ENCODE data around the gene PRSS57. TPM values are rescaled to one million over a fixed set of nuclear protein-coding genes. Genes with fewer than 3 reads are reported as not detected.

PRSS57 gene
- total and polyA plus RNA-seq, 2 donors (not counting 1 experiment from before 2014, with no cell fraction given), result not detected

GRCh38 chr19:680287-681028 is 14.8 kb downstream of the PRSS57 start:
- H3K4me3 ChIP-seq (ENCODE audit: control extremely low read depth in 1 of 5, extremely low read depth in 1 of 5, insufficient read depth in 1 of 5, low read depth in 2 of 5, low read length in 4 of 5), result peak overlapping the region; percentile 53 to 91 (median 60)
- peak; percentile 99 for DNase-seq
- peaks cover 0 to 27% (median 0%) of the 10 kb centered on the region in 3 donors for H3K9me3 ChIP-seq (ENCODE audit: control extremely low read depth in 1 of 3, control insufficient read depth in 2 of 3, insufficient read depth in 1 of 3, low read length in 2 of 3)
- peak overlapping the region; percentile 75 for H3K9ac ChIP-seq (ENCODE audit: low read length)
- ChIA-PET POLR2A (interaction anchor here (0.5 to 1.1 kb wide), 6 partner anchors 17 to 665 kb away, joined by 3 to 8 read pairs (median 5); partner anchors contain the start of genes BSG and RNF126), CTCF (interaction anchor here (1.1 to 2.2 kb wide), 2 partner anchors 17 to 96 kb away, joined by 5 to 8 read pairs; partner anchors contain the start of gene RNF126)
- H3K36me3 ChIP-seq (replicated peaks in 1 of 2; ENCODE audit: control extremely low read depth in 1 of 2, control insufficient read depth in 1 of 2, extremely low read depth in 1 of 2, insufficient read depth in 2 of 2, low read length in 1 of 2), result no peaks in the 10 kb centered on the region
- intact Hi-C loops (cut with micrococcal nuclease), result loop anchor here (1.0 kb wide), 3 partner anchors 17 to 108 kb away; partner anchors contain the start of genes BSG, POLRMT and RNF126
- Mint-ChIP-seq H3K9me3 (ENCODE audit: insufficient read depth) (no peaks in the 10 kb centered on the region), H3K27ac (peak overlapping the region; percentile 98), H3K4me3 (peak overlapping the region; percentile 96), H3K4me1 (peaks cover 9% of the 10 kb centered on the region), H3K27me3 (peaks cover 1% of the 10 kb centered on the region)
- H2AFZ ChIP-seq (ENCODE audit: insufficient read depth, low read depth, low read length, poor library complexity, severe bottlenecking), result peak overlapping the region; percentile 92
- WGBS (ENCODE audit: insufficient coverage), result under 1% methylated on average over 65 of the region's 70 CpGs
- H3K27ac ChIP-seq (ENCODE audit: low read length in 2 of 2), result peak overlapping the region; percentile 81 to 89
- TF ChIP-seq EZH2 (IDR thresholded peaks at IDR 0.05; ENCODE audit: borderline replicate concordance, insufficient read depth, low read depth, low read length, poor library complexity, severe bottlenecking), result no peak
- TF ChIP-seq, protein P1, sequence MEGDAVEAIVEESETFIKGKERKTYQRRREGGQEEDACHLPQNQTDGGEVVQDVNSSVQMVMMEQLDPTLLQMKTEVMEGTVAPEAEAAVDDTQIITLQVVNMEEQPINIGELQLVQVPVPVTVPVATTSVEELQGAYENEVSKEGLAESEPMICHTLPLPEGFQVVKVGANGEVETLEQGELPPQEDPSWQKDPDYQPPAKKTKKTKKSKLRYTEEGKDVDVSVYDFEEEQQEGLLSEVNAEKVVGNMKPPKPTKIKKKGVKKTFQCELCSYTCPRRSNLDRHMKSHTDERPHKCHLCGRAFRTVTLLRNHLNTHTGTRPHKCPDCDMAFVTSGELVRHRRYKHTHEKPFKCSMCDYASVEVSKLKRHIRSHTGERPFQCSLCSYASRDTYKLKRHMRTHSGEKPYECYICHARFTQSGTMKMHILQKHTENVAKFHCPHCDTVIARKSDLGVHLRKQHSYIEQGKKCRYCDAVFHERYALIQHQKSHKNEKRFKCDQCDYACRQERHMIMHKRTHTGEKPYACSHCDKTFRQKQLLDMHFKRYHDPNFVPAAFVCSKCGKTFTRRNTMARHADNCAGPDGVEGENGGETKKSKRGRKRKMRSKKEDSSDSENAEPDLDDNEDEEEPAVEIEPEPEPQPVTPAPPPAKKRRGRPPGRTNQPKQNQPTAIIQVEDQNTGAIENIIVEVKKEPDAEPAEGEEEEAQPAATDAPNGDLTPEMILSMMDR (IDR thresholded peaks at IDR 0.05), result peak; percentile 56
- H4K20me1 ChIP-seq (ENCODE audit: control insufficient read depth, insufficient read depth, low read length, poor library complexity, severe bottlenecking), result peaks cover 19% of the 10 kb centered on the region
- H3K79me2 ChIP-seq (ENCODE audit: control insufficient read depth, insufficient read depth, low read length), result no peaks in the 10 kb centered on the region
- peaks cover 11 to 26% of the 10 kb centered on the region in 2 donors for H3K4me1 ChIP-seq (ENCODE audit: control insufficient read depth in 2 of 2, insufficient read depth in 2 of 2, low read length in 2 of 2)
- peak overlapping the region; percentile 98 for H3K4me2 ChIP-seq (replicated peaks; ENCODE audit: low read depth, low read length, poor library complexity, severe bottlenecking)
- peak; percentile 84 for ATAC-seq (ENCODE audit: low read depth)
- H3K27me3 ChIP-seq (replicated peaks in 1 of 4; ENCODE audit: control extremely low read depth in 1 of 4, control insufficient read depth in 3 of 4, insufficient read depth in 4 of 4, low read length in 3 of 4), result peaks cover 0 to 20% (median 6%) of the 10 kb centered on the region in 4 experiments

Data from B cell (primary cell).